NCI-H2171 (cell line): ENCODE data around the gene BRPF3.
A peak's percentile ranks its signal among the peaks of the same experiment; 100 is the strongest.

Experiments
- DNase-seq: peaks from one replicate; lab custom pipeline; 2025; lab: John Stamatoyannopoulos, UW

Gene BRPF3

DNA sequence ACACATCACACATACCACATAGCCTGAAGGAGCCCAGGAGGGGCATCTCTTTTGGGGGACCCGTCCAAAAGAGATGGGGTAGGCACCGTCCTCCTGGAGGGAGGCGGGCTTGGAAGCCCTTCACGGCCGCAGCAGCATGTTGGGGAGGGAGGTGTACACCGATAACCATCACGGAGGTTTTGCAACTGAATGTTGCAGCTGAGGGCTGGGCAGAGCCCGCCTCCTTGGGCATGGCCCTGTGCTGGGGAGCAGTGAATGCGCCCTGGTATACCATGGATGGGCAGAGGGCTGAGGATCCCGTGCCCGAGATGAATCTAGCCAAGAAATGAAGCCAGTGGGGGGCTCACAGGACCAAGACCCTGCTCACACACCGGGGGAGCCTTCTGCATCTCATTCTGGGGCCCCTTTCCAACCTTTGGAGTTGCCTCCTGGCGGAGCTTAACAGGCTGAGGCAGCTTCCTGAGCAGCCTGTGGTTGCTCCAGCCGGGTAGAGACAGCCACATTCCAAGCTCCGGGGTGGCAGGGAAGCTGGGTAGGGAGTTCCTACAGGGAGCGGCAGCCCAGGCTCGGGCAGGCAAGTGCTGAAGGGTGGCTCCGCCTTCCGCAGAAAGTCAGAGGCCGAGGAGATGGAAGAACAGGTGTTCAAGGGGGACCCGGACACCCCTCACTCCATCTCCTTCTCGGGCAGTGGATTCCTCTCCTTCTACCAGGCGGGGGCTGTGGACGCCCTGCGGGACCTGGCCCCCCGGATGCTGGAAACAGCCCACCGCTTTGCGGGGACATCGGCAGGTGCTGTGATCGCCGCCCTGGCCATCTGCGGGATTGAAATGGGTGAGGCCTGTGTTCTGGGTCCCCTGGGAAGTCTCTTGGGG lies 73.5 kb downstream of the BRPF3 start, which contains the start of gene PNPLA1:
Gene PNPLA1 (plus strand): TSS at position 227 of the 872 bp plus-strand sequence. CDS start 400 bp downstream, at position 627.
- no peak for DNase-seq

DNA sequence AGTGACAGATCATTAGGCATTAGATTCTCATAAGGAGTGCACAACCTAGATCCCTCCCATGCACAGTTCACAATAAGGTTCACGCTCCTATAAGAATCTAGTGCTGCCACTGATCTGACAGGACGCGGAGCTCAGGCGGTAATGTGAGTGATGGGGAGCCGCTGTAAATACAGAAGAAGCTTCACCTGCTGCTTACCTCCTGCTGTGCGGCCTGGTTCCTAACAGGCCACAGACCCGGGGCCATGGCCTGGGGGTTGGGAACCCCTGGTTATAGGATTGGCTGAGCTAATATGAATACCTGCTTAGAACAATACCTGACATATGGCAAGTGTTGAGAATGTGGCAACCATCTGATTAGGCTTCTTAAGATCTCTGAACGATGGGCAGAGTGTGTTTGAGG lies 75.7 kb downstream of the BRPF3 start:
- DNase-seq = peak; percentile 15

DNA sequence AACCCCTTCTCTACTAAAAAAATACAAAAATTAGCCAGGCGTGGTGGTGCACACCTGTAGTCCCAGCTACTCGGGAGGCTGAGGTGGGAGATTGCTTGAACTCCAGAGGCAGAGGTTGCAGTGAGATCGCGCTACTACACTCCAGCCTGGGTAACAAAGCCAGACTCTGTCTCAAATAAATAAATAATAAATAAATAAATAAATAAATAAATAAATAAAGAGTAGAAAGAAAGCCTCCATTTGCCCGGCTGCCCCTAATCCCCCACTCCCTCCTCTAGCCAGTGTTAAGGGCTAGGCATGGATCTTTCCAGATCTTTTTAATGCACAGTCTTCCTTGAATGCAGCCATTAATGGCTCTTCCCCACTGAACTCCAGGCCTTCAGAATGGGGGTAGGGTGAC lies 76.5 kb downstream of the BRPF3 start:
- DNase-seq = no peak

DNA sequence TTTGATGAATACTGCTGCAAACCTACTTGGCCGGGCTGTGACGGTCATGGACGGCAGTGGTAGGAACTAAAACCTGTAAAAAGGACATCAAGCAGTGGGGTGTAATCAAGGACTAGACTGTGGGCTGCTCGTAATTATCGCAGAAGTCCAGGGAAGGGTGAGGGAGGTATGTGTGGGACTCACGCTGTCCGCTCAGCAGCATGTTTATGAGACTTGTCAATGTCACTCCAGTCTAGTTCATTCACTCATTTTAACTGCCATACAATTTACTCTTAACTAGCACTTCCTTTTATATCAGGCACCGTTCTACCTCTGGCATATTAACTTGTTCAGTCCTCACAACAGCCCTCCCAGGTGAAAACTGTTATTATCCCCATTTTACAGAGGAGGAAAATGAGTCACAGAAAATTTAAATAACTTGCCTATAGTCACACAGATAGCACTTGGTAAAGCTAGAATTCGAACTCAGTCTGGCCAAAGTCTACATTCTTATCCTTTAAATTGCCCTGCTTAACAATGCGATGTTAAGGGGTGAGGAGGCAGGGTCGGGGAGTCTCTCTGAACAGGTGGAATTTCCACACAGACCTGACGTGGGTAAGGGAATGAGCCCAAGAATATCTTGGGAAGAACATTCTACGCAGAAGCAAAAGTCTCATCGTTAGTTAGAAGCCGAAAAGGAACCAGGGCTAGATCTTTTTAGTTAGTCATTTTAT lies 77.4 kb downstream of the BRPF3 start:
- DNase-seq = no peak

DNA sequence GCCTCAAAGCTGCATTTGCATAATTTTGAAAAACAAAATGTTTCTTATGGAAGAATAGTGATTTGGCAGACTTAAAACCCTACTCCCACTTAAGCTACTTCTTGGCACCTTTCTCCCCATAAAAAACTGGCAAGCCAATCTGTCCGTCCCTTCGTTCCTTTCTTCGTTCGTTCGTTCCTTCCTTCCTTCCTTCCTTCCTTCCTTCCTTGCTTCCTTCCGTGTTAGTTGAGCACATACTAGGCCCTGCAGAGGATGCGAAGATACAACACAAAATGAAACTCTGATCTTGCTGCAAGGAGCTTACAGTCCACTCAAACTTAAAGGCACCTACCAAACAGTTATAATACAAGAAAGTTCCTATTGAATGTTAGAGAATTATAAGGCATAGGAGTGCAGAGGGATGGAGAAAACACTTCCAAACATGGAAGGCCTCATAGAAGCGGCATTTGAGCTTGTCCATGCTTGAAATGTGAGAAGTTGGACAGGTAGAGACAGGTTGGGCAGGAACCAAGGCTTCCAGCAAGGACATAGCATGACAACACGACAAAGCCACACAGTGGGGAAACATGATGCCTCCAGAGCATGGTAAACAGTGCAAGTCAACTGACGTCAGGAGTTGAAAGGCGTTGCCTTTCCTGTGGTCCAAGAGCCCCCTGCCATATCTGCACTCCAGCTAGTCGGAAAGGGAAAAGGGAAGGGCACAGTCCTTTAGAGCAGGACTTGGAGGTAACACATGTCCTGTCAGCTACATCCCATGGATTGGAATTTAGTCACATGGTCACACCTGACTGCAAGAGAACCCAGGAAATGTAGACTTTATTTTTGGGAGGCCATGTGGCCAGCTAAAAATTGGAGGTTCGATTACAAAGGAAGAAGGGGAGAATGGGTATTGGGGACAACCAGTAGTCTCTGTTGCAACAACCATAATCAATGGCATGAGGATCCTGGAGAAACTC lies 80.3 kb downstream of the BRPF3 start:
- no peak for DNase-seq

DNA sequence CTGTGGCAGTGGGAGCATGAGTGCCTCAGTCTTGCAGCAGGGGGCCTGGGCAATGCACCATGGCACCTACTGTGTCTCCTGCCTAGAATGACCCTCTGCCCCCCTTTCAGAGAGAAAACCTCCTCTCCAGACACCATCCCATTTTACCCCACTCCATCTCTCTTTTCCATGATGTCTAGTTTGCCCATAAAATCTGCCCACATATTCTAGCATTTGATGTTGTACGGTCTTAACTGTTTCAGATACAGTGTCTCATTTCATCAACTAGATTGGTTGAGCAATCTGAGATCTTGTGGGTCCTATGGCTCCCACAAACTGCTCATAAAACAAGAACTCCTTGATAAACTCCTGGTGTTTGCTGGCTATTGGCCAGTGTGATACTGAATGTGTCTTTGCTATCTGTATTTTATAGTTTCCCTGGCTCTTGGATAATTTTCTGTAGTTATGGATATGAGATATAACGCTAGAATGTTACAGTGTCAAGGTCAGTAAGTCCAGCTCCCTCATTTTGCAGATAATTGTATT lies 81.5 kb downstream of the BRPF3 start:
- no peak for DNase-seq

DNA sequence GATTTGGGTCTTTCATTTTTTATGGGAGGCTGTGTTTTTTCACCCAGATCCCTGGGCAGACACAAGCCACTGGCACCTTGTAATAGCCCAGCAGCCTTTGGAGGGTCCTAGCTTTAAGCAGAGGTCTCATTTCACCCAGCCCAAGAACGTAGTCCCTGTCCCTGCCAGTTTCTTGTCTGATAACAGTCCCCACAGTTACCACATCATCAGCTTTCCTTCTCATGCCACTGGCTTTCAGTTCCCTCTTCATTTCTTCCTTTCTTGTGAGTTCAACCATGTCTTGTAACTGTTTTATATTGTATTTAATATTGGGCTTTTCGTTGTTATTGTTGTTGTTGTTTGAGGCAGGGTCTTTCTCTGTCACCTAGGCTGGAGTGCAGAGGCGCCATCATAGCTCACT lies 83.9 kb downstream of the BRPF3 start:
- DNase-seq = no peak

DNA sequence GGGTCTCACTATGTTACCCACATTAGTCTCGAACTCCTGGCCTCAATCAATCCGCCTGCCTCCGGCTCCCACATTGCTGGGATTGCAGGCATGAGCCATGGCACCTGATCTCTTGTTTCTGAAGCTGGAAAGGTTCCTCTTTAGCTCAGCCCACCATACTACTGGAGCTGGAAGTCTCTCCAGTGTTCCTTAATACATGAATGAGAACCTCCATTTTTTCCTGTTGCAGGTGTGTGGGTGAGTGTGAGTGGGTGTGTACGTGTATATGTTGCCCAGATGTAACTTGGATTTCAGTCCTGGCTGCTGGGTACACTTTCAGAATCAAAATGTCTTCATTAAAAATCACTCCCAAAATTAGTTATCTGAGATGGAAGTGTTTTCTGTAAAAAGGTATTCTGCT lies 84.4 kb downstream of the BRPF3 start:
- no peak for DNase-seq
